GM12878 (cell line): ENCODE data around the gene GATAD2B. TPM values are rescaled to one million over a fixed set of nuclear protein-coding genes. Genes with fewer than 3 reads are reported as not detected.

Source experiments
- ATAC-seq: fragments of 200-7000 bp; cut with Tn5 transposase; 3 replicates; pipeline ENCODE4 v1.9.1; 2020; ENCODE audit warnings: mild to moderate bottlenecking, moderate library complexity
- BruUV-seq: library from RNA; stranded (reverse); fragments of 400-500 nt; replicated peaks from 2 replicates; lab custom pipeline; 2021; lab: Mats Ljungman, UMichigan
- CTCF ChIA-PET: fragments of 300-600 bp; sonication (Branson Sonifier 250); formaldehyde crosslinking; extraction: SDS; loops from one replicate; lab custom pipeline; 2021; ENCODE audit warnings: inconsistent platforms; lab: Yijun Ruan, JAX
- POLR2A ChIA-PET: fragments of 350-600 bp; formaldehyde crosslinking; extraction: SDS; loops from one replicate; lab custom pipeline; 2021; ENCODE audit warnings: inconsistent platforms; lab: Charles Lee
- RAD21 ChIA-PET: fragments of 300-600 bp; sonication (Branson Sonifier 250); formaldehyde crosslinking; loops from one replicate; lab custom pipeline; 2023; ENCODE audit warnings: antibody characterized with exemption; ENCODE audit not compliant: unreplicated experiment; lab: Charles Lee
- SMC1A ChIA-PET: fragments of 300-600 bp; sonication (Branson Sonifier 250); formaldehyde crosslinking; loops from one replicate; lab custom pipeline; 2023; ENCODE audit not compliant: unreplicated experiment, uncharacterized antibody; lab: Charles Lee
- DNase-seq: peaks from one replicate; pipeline ENCODE4 v3.0.0-alpha.2; 2011; ENCODE audit warnings: low read depth, low spot score
- FAIRE-seq: peaks from 3 replicates; lab custom pipeline; 2011; peaks lifted over from hg19 to GRCh38; lab: Jason Lieb, UNC
- H2AFZ ChIP-seq: 2 replicates; pipeline ENCODE4 v1.6.0; 2011; ENCODE audit warnings: low read depth, low read length, control low read depth; ENCODE audit not compliant: control insufficient read depth
- H3K27ac ChIP-seq: 2 replicates; pipeline ENCODE4 v1.5.1; 2011; ENCODE audit warnings: control low read depth; ENCODE audit not compliant: control insufficient read depth, insufficient read depth
- H3K27me3 ChIP-seq, 2 experiments: replicated peaks in 1 of 2; 2 replicates each; pipeline versions ENCODE4 v1.6.0 to v1.6.1; 2011; ENCODE audit warnings: low read length in 1 of 2; ENCODE audit not compliant: control insufficient read depth in 2 of 2, insufficient read depth in 2 of 2
- H3K36me3 ChIP-seq, 2 experiments: 2 replicates each; pipeline ENCODE4 v1.5.1; 2011; ENCODE audit warnings: low read length in 1 of 2; ENCODE audit not compliant: control insufficient read depth in 2 of 2, insufficient read depth in 2 of 2
- H3K4me1 ChIP-seq: 2 replicates; pipeline ENCODE4 v1.6.1; 2011; ENCODE audit warnings: mild to moderate bottlenecking, low read length, moderate library complexity, mixed read lengths; ENCODE audit not compliant: control insufficient read depth, insufficient read depth
- H3K4me2 ChIP-seq: 2 replicates; pipeline ENCODE4 v1.6.0; 2011; ENCODE audit warnings: control low read depth; ENCODE audit not compliant: control insufficient read depth, insufficient read depth
- H3K4me3 ChIP-seq: fragments of 200-600 bp; sonication (generic); 2 replicates; pipeline ENCODE4 v1.5.1; 2016
- H3K79me2 ChIP-seq: 2 replicates; pipeline ENCODE4 v1.6.0; 2011; ENCODE audit warnings: low read length; ENCODE audit not compliant: control insufficient read depth, insufficient read depth
- H3K9ac ChIP-seq: 2 replicates; pipeline ENCODE4 v1.8.0; 2011; ENCODE audit warnings: low read length, control low read depth, mixed read lengths; ENCODE audit not compliant: control insufficient read depth, insufficient read depth
- H3K9me3 ChIP-seq: replicated peaks from 3 replicates; pipeline ENCODE4 v1.5.1; 2011; ENCODE audit warnings: mild to moderate bottlenecking, low read length; ENCODE audit not compliant: control insufficient read depth, insufficient read depth
- H4K20me1 ChIP-seq: 2 replicates; pipeline ENCODE4 v1.6.0; 2011; ENCODE audit not compliant: control insufficient read depth, insufficient read depth
- BCL11A ChIP-seq: IDR thresholded peaks from 2 replicates; pipeline ENCODE4 v1.6.1; 2011; ENCODE audit warnings: low read depth, low read length
- CBFB ChIP-seq: IDR thresholded peaks from 2 replicates; pipeline ENCODE4 v1.6.1; 2016; ENCODE audit warnings: antibody characterized with exemption, low read depth
- CBX3 ChIP-seq: fragments of 200-600 bp; sonication (generic); IDR thresholded peaks from 2 replicates; pipeline ENCODE4 v1.6.1; 2016; ENCODE audit warnings: low read depth, borderline replicate concordance
- CUX1 ChIP-seq: IDR thresholded peaks from 2 replicates; pipeline ENCODE4 v1.6.1; 2012; ENCODE audit warnings: improper control_type of control experiment, low read depth, low read length; ENCODE audit not compliant: insufficient replicate concordance
- EED ChIP-seq: sonication (generic); IDR thresholded peaks from 2 replicates; pipeline ENCODE4 v1.6.1; 2016; ENCODE audit warnings: antibody characterized with exemption, low read depth
- EZH2 ChIP-seq: IDR thresholded peaks from 2 replicates; pipeline ENCODE4 v1.6.1; 2012; ENCODE audit warnings: low read depth, mild to moderate bottlenecking, control low read depth, inconsistent platforms, low read length, borderline replicate concordance; ENCODE audit not compliant: control insufficient read depth
- LARP7 ChIP-seq: fragments of 450-650 bp; IDR thresholded peaks from 2 replicates; pipeline ENCODE4 v1.6.1; 2017; ENCODE audit warnings: mild to moderate bottlenecking
- MEF2B ChIP-seq: fragments of 450-650 bp; IDR thresholded peaks from 2 replicates; pipeline ENCODE4 v1.6.1; 2018; ENCODE audit warnings: mild to moderate bottlenecking, moderate library complexity; ENCODE audit not compliant: partially characterized antibody, poor library complexity, severe bottlenecking
- NFYA ChIP-seq: IDR thresholded peaks from 2 replicates; pipeline ENCODE4 v1.6.1; 2011; ENCODE audit warnings: low read depth, mild to moderate bottlenecking, low read length, improper control_type of control experiment, borderline replicate concordance
- NR2F1 ChIP-seq: fragments of 450-650 bp; conservative IDR thresholded peaks from 2 replicates; pipeline ENCODE4 v1.6.1; 2017; ENCODE audit warnings: mild to moderate bottlenecking
- SMARCA5 ChIP-seq: fragments of 450-650 bp; IDR thresholded peaks from 2 replicates; pipeline ENCODE4 v1.6.1; 2017; ENCODE audit warnings: mild to moderate bottlenecking
- SP1 ChIP-seq: IDR thresholded peaks from one replicate; pipeline ENCODE4 v1.6.1; 2011; ENCODE audit warnings: low read depth, low read length
- WGBS: methylation state at CpG from one replicate; pipeline ENCODE4 v1.1.6; 2016; ENCODE audit warnings: low lambda C conversion rate; ENCODE audit not compliant: insufficient replicate concordance, insufficient coverage; ENCODE audit errors: missing lambda C conversion rate; 5-methylcytosine and 5-hydroxymethylcytosine counted together
- in situ Hi-C: fragments of 300-500 bp; cut with MboI; formaldehyde crosslinking; loops from 9 replicates; pipeline ENCODE4 v1.14.3; 2018; ENCODE audit warnings: mixed read lengths
- intact Hi-C: fragments of 100-400 bp; cut with micrococcal nuclease; formaldehyde crosslinking; loops from one replicate; pipeline ENCODE4 v1.14.2; 2022; ENCODE audit not compliant: unreplicated experiment
- polyA plus RNA-seq, 11 experiments: library from polyadenylated mRNA; depleted of rRNA in 4 of 11; unstranded in 6 of 11; stranded (reverse) in 5 of 11; fragments of >200 nt; fragmentation: Nextera tagmentation in 4 of 11; fragmentation: Illumina TruSeq in 1 of 11; extraction: Ambion mirVana in 4 of 11; extraction: Trizol in 1 of 11; gene quantifications; 1 replicate in 1 of 11; 2 replicates in 10 of 11; pipeline versions ENCODE4 v1.2.1 to v1.2.3, GENCODE V29; 2011 to 2016; ENCODE audit warnings: inconsistent platforms in 2 of 11, missing spikeins in 2 of 11, low read depth in 1 of 11
- total RNA-seq, 4 experiments: library from RNA; depleted of rRNA in 3 of 4; stranded (reverse); fragments of >200 nt in 3 of 4; fragmentation: Illumina TruSeq in 1 of 4; extraction: Trizol in 1 of 4; gene quantifications; 2 replicates each; pipeline versions ENCODE4 v1.2.1 to v1.2.3, GENCODE V29; 2013 to 2021
- TF ChIP-seq, protein P1 (sequence below): fragments of 450-650 bp; conservative IDR thresholded peaks from 2 replicates; pipeline ENCODE4 v1.6.1; 2017; ENCODE audit warnings: mild to moderate bottlenecking, moderate library complexity

GATAD2B gene
- total and polyA plus RNA-seq, 10 of the 15 experiments (the other 5 are each of a cell fraction or from before 2014, with no cell fraction given), result 2.4 to 63.1 (median 8.7) TPM

GRCh38 chr1:153852170-153852569 is 70.6 kb downstream of the GATAD2B start:
- FAIRE-seq (no peak), ATAC-seq (no peak), DNase-seq (no peak)
- Histone ChIP-seq H2AFZ (no peak overlapping the region), H3K4me1 (peaks cover 55% of the 10 kb centered on the region), H3K4me2 (no peak overlapping the region), H3K27ac (no peak overlapping the region), H3K9me3 (no peaks in the 10 kb centered on the region; the same call in 2 of the 3 replicates), H3K36me3 (peaks cover 3 to 7% of the 10 kb centered on the region in 2 experiments; a peak in 2 of 4 replicates), H3K79me2 (peaks cover 48% of the 10 kb centered on the region), H4K20me1 (no peaks in the 10 kb centered on the region), H3K4me3 (no peak overlapping the region), H3K27me3 (no peaks in the 10 kb centered on the region), H3K9ac (no peak overlapping the region)
- SMC1A ChIA-PET, result interaction anchor here (0.7 to 2.6 kb wide), 10 partner anchors 8 to 126 kb away, joined by 3 to 10 read pairs (median 4); partner anchors contain the start of gene JTB
- RAD21 ChIA-PET, result interaction anchor here (0.7 to 1.6 kb wide), 4 partner anchors 11 to 71 kb away, joined by 3 to 5 read pairs (median 4); partner anchors contain the start of gene GATAD2B
- BruUV-seq, result no TSS peak
- 100% methylated on average over 5 of the region's 5 CpGs for WGBS
- CTCF ChIA-PET, result interaction anchor here (0.8 to 1.3 kb wide), 5 partner anchors 11 to 483 kb away, joined by 3 to 5 read pairs (median 3); no protein-coding TSS in a partner anchor
- in situ Hi-C loops (no loop called here), intact Hi-C loops (no loop called here)
- TF ChIP-seq NR2F1 (no peak), SMARCA5 (no peak), MEF2B (no peak), CUX1 (no peak), CBFB (no peak), SP1 (no peak), LARP7 (no peak), CBX3 (no peak), EED (no peak), BCL11A (no peak), EZH2 (no peak), NFYA (no peak)
- TF ChIP-seq, protein P1, sequence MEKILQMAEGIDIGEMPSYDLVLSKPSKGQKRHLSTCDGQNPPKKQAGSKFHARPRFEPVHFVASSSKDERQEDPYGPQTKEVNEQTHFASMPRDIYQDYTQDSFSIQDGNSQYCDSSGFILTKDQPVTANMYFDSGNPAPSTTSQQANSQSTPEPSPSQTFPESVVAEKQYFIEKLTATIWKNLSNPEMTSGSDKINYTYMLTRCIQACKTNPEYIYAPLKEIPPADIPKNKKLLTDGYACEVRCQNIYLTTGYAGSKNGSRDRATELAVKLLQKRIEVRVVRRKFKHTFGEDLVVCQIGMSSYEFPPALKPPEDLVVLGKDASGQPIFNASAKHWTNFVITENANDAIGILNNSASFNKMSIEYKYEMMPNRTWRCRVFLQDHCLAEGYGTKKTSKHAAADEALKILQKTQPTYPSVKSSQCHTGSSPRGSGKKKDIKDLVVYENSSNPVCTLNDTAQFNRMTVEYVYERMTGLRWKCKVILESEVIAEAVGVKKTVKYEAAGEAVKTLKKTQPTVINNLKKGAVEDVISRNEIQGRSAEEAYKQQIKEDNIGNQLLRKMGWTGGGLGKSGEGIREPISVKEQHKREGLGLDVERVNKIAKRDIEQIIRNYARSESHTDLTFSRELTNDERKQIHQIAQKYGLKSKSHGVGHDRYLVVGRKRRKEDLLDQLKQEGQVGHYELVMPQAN, result no peak
- POLR2A ChIA-PET, result interaction anchor here (0.9 to 1.2 kb wide), 2 partner anchors 21 to 112 kb away, joined by 3 read pairs; no protein-coding TSS in a partner anchor
